Measurements from ENCODE around the gene LRPPRC.

Gene LRPPRC

GRCh38 chr2:43852196-43852730, 143.5 kb downstream of the LRPPRC start:
- DNase-seq: no peak

GRCh38 chr2:43851011-43851980, 144.5 kb downstream of the LRPPRC start:
- no peak for DNase-seq

GRCh38 chr2:43848214-43848613, 147.6 kb downstream of the LRPPRC start:
- DNase-seq: no peak

- DNase-seq: no peak
Observed at GRCh38 chr2:43846140-43846793, 149.5 kb downstream of the LRPPRC start.

GRCh38 chr2:43845181-43845580, 150.6 kb downstream of the LRPPRC start:
- no peak for DNase-seq

- no peak for DNase-seq
Observed at GRCh38 chr2:43842866-43843226, 152.9 kb downstream of the LRPPRC start.

- DNase-seq: no peak
Observed at GRCh38 chr2:43841949-43842865, 153.6 kb downstream of the LRPPRC start.

- DNase-seq: no peak
Observed at GRCh38 chr2:43840965-43841364, 154.8 kb downstream of the LRPPRC start.

- DNase-seq: no peak
Observed at GRCh38 chr2:43839776-43840564, 155.8 kb downstream of the LRPPRC start.

- DNase-seq: no peak
Observed at GRCh38 chr2:43838560-43839267, 157.1 kb downstream of the LRPPRC start, which contains the start of the genes ABCG5 and ABCG8. TSS of gene ABCG5 (minus strand) at chr2:43838839. CDS start at chr2:43838679, 160 bp downstream. TSS of gene ABCG8 (plus strand) at chr2:43838971. CDS start at chr2:43839054, 83 bp downstream.

GRCh38 chr2:43837831-43838559, 157.8 kb downstream of the LRPPRC start:
- no peak for DNase-seq

GRCh38 chr2:43837033-43837432, 158.8 kb downstream of the LRPPRC start:
- DNase-seq: no peak

All from activated CD4-positive, alpha-beta T cell treated with anti-CD3 and anti-CD28 coated beads, Interleukin-2, amount 50 U/mL, for 1 hour (primary cell).